SK-N-SH (cell line): Measurements from ENCODE around the gene STYK1. TPM values are rescaled to one million over a fixed set of nuclear protein-coding genes. Genes with fewer than 3 reads are reported as not detected.

Experiments
- CTCF ChIA-PET: fragments of 300-600, 350-600 bp; formaldehyde crosslinking; extraction: SDS; loops from one replicate; lab custom pipeline; 2021; lab: Yijun Ruan, JAX
- POLR2A ChIA-PET: fragments of 350-600 bp; sonication (Branson Sonifier 250); formaldehyde crosslinking; extraction: SDS; loops from one replicate; lab custom pipeline; 2020; ENCODE audit warnings: antibody characterized with exemption, inconsistent platforms; lab: Yijun Ruan, JAX
- DNase-seq: peaks from one replicate; pipeline ENCODE4 v3.0.0; 2012
- H2AFZ ChIP-seq: fragments of 200-600 bp; sonication (generic); 2 replicates; pipeline ENCODE4 v1.8.1; 2016; ENCODE audit warnings: antibody characterized with exemption, mild to moderate bottlenecking, low read depth
- H3F3A ChIP-seq: fragments of 200-600 bp; sonication (generic); replicated peaks from 2 replicates; pipeline ENCODE3; 2016; ENCODE audit warnings: antibody characterized with exemption, mild to moderate bottlenecking; ENCODE audit not compliant: insufficient read depth
- H3K27ac ChIP-seq, 2 experiments: fragments of 200-500 bp in 1 of 2; fragments of 200-600 bp in 1 of 2; sonication (Bioruptor generic) in 1 of 2; sonication (generic), shearing (Covaris generic) in 1 of 2; 2 replicates each; pipeline versions ENCODE4 v1.5.1 to v1.6.1; 2014 to 2016; ENCODE audit warnings: low read depth in 2 of 2, inconsistent platforms in 1 of 2, low read length in 1 of 2, mild to moderate bottlenecking in 1 of 2, mixed read lengths in 1 of 2
- H3K27me3 ChIP-seq: fragments of 200-600 bp; sonication (generic), shearing (Covaris generic); 2 replicates; pipeline ENCODE4 v1.6.1; 2016; ENCODE audit warnings: mixed run types; ENCODE audit not compliant: insufficient read depth
- H3K36me3 ChIP-seq, 2 experiments: fragments of 200-500 bp in 1 of 2; fragments of 200-600 bp in 1 of 2; sonication (Bioruptor generic) in 1 of 2; sonication (generic) in 1 of 2; replicated peaks in 1 of 2; 2 replicates each; pipeline versions ENCODE3 to v1.5.1; 2014 to 2016; ENCODE audit warnings: low read length in 1 of 2, mild to moderate bottlenecking in 1 of 2; ENCODE audit not compliant: insufficient read depth in 2 of 2, control insufficient read depth in 1 of 2
- H3K4me1 ChIP-seq, 2 experiments: fragments of 200-500 bp in 1 of 2; fragments of 200-600 bp in 1 of 2; sonication (Bioruptor generic) in 1 of 2; sonication (generic), shearing (Covaris generic) in 1 of 2; 2 replicates each; pipeline versions ENCODE4 v1.5.1 to v1.6.1; 2014 to 2016; ENCODE audit warnings: low read depth in 1 of 2, low read length in 1 of 2, mixed run types in 1 of 2; ENCODE audit not compliant: insufficient read depth in 2 of 2, control insufficient read depth in 1 of 2
- H3K4me2 ChIP-seq: fragments of 200-600 bp; sonication (generic), shearing (Covaris generic); 2 replicates; pipeline ENCODE4 v1.6.1; 2017; ENCODE audit warnings: mixed run types
- H3K4me3 ChIP-seq, 2 experiments: fragments of 200-500 bp in 1 of 2; fragments of 200-600 bp in 1 of 2; sonication (Bioruptor generic) in 1 of 2; sonication (generic), shearing (Covaris generic) in 1 of 2; 2 replicates each; pipeline versions ENCODE4 v1.5.1 to v1.8.1; 2014 to 2016; ENCODE audit warnings: low read depth in 2 of 2, inconsistent platforms in 1 of 2, low read length in 1 of 2, mild to moderate bottlenecking in 1 of 2, mixed read lengths in 1 of 2, moderate library complexity in 1 of 2
- H3K79me2 ChIP-seq: fragments of 200-600 bp; sonication (generic); 2 replicates; pipeline ENCODE4 v1.8.1; 2017; ENCODE audit warnings: mild to moderate bottlenecking; ENCODE audit not compliant: insufficient read depth
- H3K9ac ChIP-seq: fragments of 200-600 bp; sonication (generic); 2 replicates; pipeline ENCODE4 v1.6.1; 2017; ENCODE audit warnings: mixed run types
- H3K9me2 ChIP-seq: fragments of 200-600 bp; sonication (generic); 2 replicates; pipeline ENCODE4 v1.6.1; 2017; ENCODE audit warnings: mixed run types
- H3K9me3 ChIP-seq: fragments of 200-600 bp; sonication (generic); 2 replicates; pipeline ENCODE4 v1.6.1; 2017; ENCODE audit warnings: mixed run types, mild to moderate bottlenecking, moderate library complexity
- H4K20me1 ChIP-seq: fragments of 200-600 bp; sonication (generic); 2 replicates; pipeline ENCODE4 v1.6.1; 2017; ENCODE audit warnings: mild to moderate bottlenecking, mixed run types; ENCODE audit not compliant: insufficient read depth
- ELF1 ChIP-seq: IDR thresholded peaks from 2 replicates; pipeline ENCODE4 v1.4.0; 2012
- EP300 ChIP-seq, 2 experiments: IDR thresholded peaks; 2 replicates each; pipeline versions ENCODE4 v1.4.0 to v1.6.1; 2012; ENCODE audit warnings: borderline replicate concordance in 1 of 2, low read depth in 1 of 2, low read length in 1 of 2
- FOSL2 ChIP-seq: IDR thresholded peaks from 2 replicates; pipeline ENCODE4 v1.4.0; 2012; ENCODE audit warnings: low read depth, mild to moderate bottlenecking, moderate library complexity, borderline replicate concordance
- FOXJ3 ChIP-seq: sonication (generic); formaldehyde crosslinking; IDR thresholded peaks from 2 replicates; pipeline ENCODE4 v1.5.1; 2020; ENCODE audit warnings: mild to moderate bottlenecking, missing genetic modification reagents
- FOXM1 ChIP-seq: IDR thresholded peaks from 2 replicates; pipeline ENCODE4 v1.4.0; 2012; ENCODE audit warnings: low read depth, mild to moderate bottlenecking
- GATA2 ChIP-seq: sonication (generic); formaldehyde crosslinking; IDR thresholded peaks from 2 replicates; pipeline ENCODE4 v1.5.0; 2020; ENCODE audit warnings: mild to moderate bottlenecking, missing genetic modification reagents
- MXI1 ChIP-seq: IDR thresholded peaks from 2 replicates; pipeline ENCODE4 v1.6.1; 2012; ENCODE audit warnings: mild to moderate bottlenecking, low read depth, low read length, improper control_type of control experiment
- POLR2AphosphoS5 ChIP-seq: IDR thresholded peaks from 2 replicates; pipeline ENCODE4 v1.6.1; 2012; ENCODE audit warnings: low read depth, low read length
- RAD21 ChIP-seq: IDR thresholded peaks from 2 replicates; pipeline ENCODE4 v1.6.1; 2012; ENCODE audit warnings: mild to moderate bottlenecking, low read length
- RCOR1 ChIP-seq: fragments of 150-350 bp; IDR thresholded peaks from 2 replicates; pipeline ENCODE4 v1.6.1; 2017; ENCODE audit warnings: antibody characterized with exemption, low read length
- SMC3 ChIP-seq: IDR thresholded peaks from 2 replicates; pipeline ENCODE4 v1.6.1; 2012; ENCODE audit warnings: low read depth, low read length, improper control_type of control experiment
- TAF1 ChIP-seq: IDR thresholded peaks from 2 replicates; pipeline ENCODE4 v1.6.1; 2012; ENCODE audit warnings: low read depth, mild to moderate bottlenecking, low read length, moderate library complexity, borderline replicate concordance
- TCF12 ChIP-seq: IDR thresholded peaks from 2 replicates; pipeline ENCODE4 v1.4.0; 2012
- USF2 ChIP-seq: fragments of 150-350 bp; IDR thresholded peaks from 2 replicates; pipeline ENCODE4 v1.6.1; 2017; ENCODE audit warnings: antibody characterized with exemption, low read length, low read depth, borderline replicate concordance
- ZBTB33 ChIP-seq: IDR thresholded peaks from 2 replicates; pipeline ENCODE4 v1.4.0; 2012; ENCODE audit warnings: low read depth, borderline replicate concordance
- WGBS: methylation state at CpG from one replicate; pipeline ENCODE4 v1.1.6; 2017; ENCODE audit warnings: low lambda C conversion rate; 5-methylcytosine and 5-hydroxymethylcytosine counted together
- polyA plus RNA-seq, 3 experiments: library from polyadenylated mRNA; depleted of rRNA; stranded (reverse); fragments of >200 nt; gene quantifications; 2 replicates each; pipeline ENCODE4 v1.2.3, GENCODE V29; 2012

The STYK1 gene
- polyA plus RNA-seq, 1 of the 3 experiments (the other 2 are of a cell fraction) = not detected

GRCh38 chr12:10701131-10701681 lies 27.4 kb upstream of the STYK1 start:
- CTCF ChIA-PET = interaction anchor here (1.0 to 1.9 kb wide), 3 partner anchors 48 to 132 kb away, joined by 3 to 6 read pairs (median 3); no protein-coding TSS in a partner anchor
- H3K9ac ChIP-seq = no peak overlapping the region
- WGBS = 9% methylated on average over 3 of the region's 3 CpGs
- H3K27ac ChIP-seq = no peak overlapping the region
- no peak for DNase-seq
- H3K4me1 ChIP-seq = no peaks in the 10 kb centered on the region
- TF ChIP-seq TCF12 (no peak), TAF1 (no peak), USF2 (no peak), FOSL2 (no peak)
- no peak overlapping the region for H3K4me3 ChIP-seq
- peaks cover 7% of the 10 kb centered on the region; the same call in 1 of the 2 replicates for H3K27me3 ChIP-seq
- H2AFZ ChIP-seq = no peak overlapping the region
- no peaks in the 10 kb centered on the region for H3K79me2 ChIP-seq
- H3K36me3 ChIP-seq = no peaks in the 10 kb centered on the region
- H3K9me3 ChIP-seq = no peaks in the 10 kb centered on the region
- POLR2A ChIA-PET = no interaction called here
- no peaks in the 10 kb centered on the region for H3K9me2 ChIP-seq
- no peaks in the 10 kb centered on the region for H3F3A ChIP-seq
- H3K4me2 ChIP-seq = no peak overlapping the region
- no peaks in the 10 kb centered on the region for H4K20me1 ChIP-seq

GRCh38 chr12:10700581-10700980 lies 26.7 kb upstream of the STYK1 start:
- no peaks in the 10 kb centered on the region for H3K36me3 ChIP-seq
- no peaks in the 10 kb centered on the region for H3K9me2 ChIP-seq
- DNase-seq = no peak
- H3K4me3 ChIP-seq = no peak overlapping the region
- H3K9ac ChIP-seq = no peak overlapping the region
- no peak overlapping the region for H3K27ac ChIP-seq
- no peaks in the 10 kb centered on the region for H4K20me1 ChIP-seq
- no peaks in the 10 kb centered on the region for H3K79me2 ChIP-seq
- H2AFZ ChIP-seq = no peak overlapping the region
- no peaks in the 10 kb centered on the region for H3K4me1 ChIP-seq
- no peaks in the 10 kb centered on the region for H3F3A ChIP-seq
- WGBS = 28% methylated on average over 3 of the region's 3 CpGs
- no peaks in the 10 kb centered on the region for H3K9me3 ChIP-seq
- TF ChIP-seq FOXJ3 (CRISPR knock-in tag) (no peak), RCOR1 (no peak), TAF1 (no peak), GATA2 (CRISPR knock-in tag) (no peak)
- POLR2A ChIA-PET = no interaction called here
- H3K4me2 ChIP-seq = no peak overlapping the region
- CTCF ChIA-PET = interaction anchor here (1.0 to 1.9 kb wide), 3 partner anchors 49 to 132 kb away, joined by 3 to 6 read pairs (median 3); no protein-coding TSS in a partner anchor
- peaks cover 7% of the 10 kb centered on the region; the same call in 1 of the 2 replicates for H3K27me3 ChIP-seq

GRCh38 chr12:10697862-10698261 lies 24.0 kb upstream of the STYK1 start:
- Histone ChIP-seq H3K9ac (no peak overlapping the region), H3K27me3 (0 out of 2 replicates have a peak, but pooled peaks cover 4% of the 10 kb centered on the region), H3K9me3 (no peaks in the 10 kb centered on the region), H3K4me2 (no peak overlapping the region), H2AFZ (no peak overlapping the region), H4K20me1 (no peaks in the 10 kb centered on the region), H3K4me1 (no peaks in the 10 kb centered on the region), H3K27ac (no peak overlapping the region), H3K79me2 (no peaks in the 10 kb centered on the region), H3F3A (no peaks in the 10 kb centered on the region), H3K36me3 (no peaks in the 10 kb centered on the region), H3K4me3 (no peak overlapping the region), H3K9me2 (no peaks in the 10 kb centered on the region)
- DNase-seq = no peak
- TF ChIP-seq POLR2AphosphoS5 (no peak), TCF12 (no peak), FOXM1 (no peak), ELF1 (no peak), EP300 (IDR thresholded peaks at IDR 0.05; ENCODE audit: borderline replicate concordance in 1 of 2, low read depth in 1 of 2, low read length in 1 of 2) (no peak), SMC3 (no peak), RAD21 (no peak), MXI1 (no peak), FOXJ3 (CRISPR knock-in tag) (no peak), FOSL2 (no peak), ZBTB33 (no peak), TAF1 (no peak)
- WGBS = 30% methylated on average over 1 of the region's 1 CpG
- CTCF ChIA-PET = interaction anchor here (0.7 kb wide), 1 partner anchor 11 kb away, joined by 3 read pairs; no protein-coding TSS in a partner anchor
- POLR2A ChIA-PET = no interaction called here
